GM12878 (cell line): Measurements from ENCODE around the gene HSPA4. TPM values are rescaled to one million over a fixed set of nuclear protein-coding genes. Genes with fewer than 3 reads are reported as not detected.

Source experiments
- ATAC-seq: fragments of 200-7000 bp; cut with Tn5 transposase; 3 replicates; pipeline ENCODE4 v1.9.1; 2020; ENCODE audit warnings: mild to moderate bottlenecking, moderate library complexity
- BruUV-seq: library from RNA; stranded (reverse); fragments of 400-500 nt; replicated peaks from 2 replicates; lab custom pipeline; 2021; lab: Mats Ljungman, UMichigan
- CTCF ChIA-PET: fragments of 300-600 bp; sonication (Branson Sonifier 250); formaldehyde crosslinking; extraction: SDS; loops from one replicate; lab custom pipeline; 2021; ENCODE audit warnings: inconsistent platforms; lab: Yijun Ruan, JAX
- POLR2A ChIA-PET: fragments of 350-600 bp; formaldehyde crosslinking; extraction: SDS; loops from one replicate; lab custom pipeline; 2021; ENCODE audit warnings: inconsistent platforms; lab: Charles Lee
- RAD21 ChIA-PET: fragments of 300-600 bp; sonication (Branson Sonifier 250); formaldehyde crosslinking; loops from one replicate; lab custom pipeline; 2023; ENCODE audit warnings: antibody characterized with exemption; ENCODE audit not compliant: unreplicated experiment; lab: Charles Lee
- SMC1A ChIA-PET: fragments of 300-600 bp; sonication (Branson Sonifier 250); formaldehyde crosslinking; loops from one replicate; lab custom pipeline; 2023; ENCODE audit not compliant: unreplicated experiment, uncharacterized antibody; lab: Charles Lee
- DNase-seq: peaks from one replicate; pipeline ENCODE4 v3.0.0-alpha.2; 2011; ENCODE audit warnings: low read depth, low spot score
- FAIRE-seq: peaks from 3 replicates; lab custom pipeline; 2011; peaks lifted over from hg19 to GRCh38; lab: Jason Lieb, UNC
- H2AFZ ChIP-seq: 2 replicates; pipeline ENCODE4 v1.6.0; 2011; ENCODE audit warnings: low read depth, low read length, control low read depth; ENCODE audit not compliant: control insufficient read depth
- H3K27ac ChIP-seq: 2 replicates; pipeline ENCODE4 v1.5.1; 2011; ENCODE audit warnings: control low read depth; ENCODE audit not compliant: control insufficient read depth, insufficient read depth
- H3K27me3 ChIP-seq, 2 experiments: replicated peaks in 1 of 2; 2 replicates each; pipeline versions ENCODE4 v1.6.0 to v1.6.1; 2011; ENCODE audit warnings: low read length in 1 of 2; ENCODE audit not compliant: control insufficient read depth in 2 of 2, insufficient read depth in 2 of 2
- H3K36me3 ChIP-seq, 2 experiments: 2 replicates each; pipeline ENCODE4 v1.5.1; 2011; ENCODE audit warnings: low read length in 1 of 2; ENCODE audit not compliant: control insufficient read depth in 2 of 2, insufficient read depth in 2 of 2
- H3K4me1 ChIP-seq: 2 replicates; pipeline ENCODE4 v1.6.1; 2011; ENCODE audit warnings: mild to moderate bottlenecking, low read length, moderate library complexity, mixed read lengths; ENCODE audit not compliant: control insufficient read depth, insufficient read depth
- H3K4me2 ChIP-seq: 2 replicates; pipeline ENCODE4 v1.6.0; 2011; ENCODE audit warnings: control low read depth; ENCODE audit not compliant: control insufficient read depth, insufficient read depth
- H3K4me3 ChIP-seq: fragments of 200-600 bp; sonication (generic); 2 replicates; pipeline ENCODE4 v1.5.1; 2016
- H3K79me2 ChIP-seq: 2 replicates; pipeline ENCODE4 v1.6.0; 2011; ENCODE audit warnings: low read length; ENCODE audit not compliant: control insufficient read depth, insufficient read depth
- H3K9ac ChIP-seq: 2 replicates; pipeline ENCODE4 v1.8.0; 2011; ENCODE audit warnings: low read length, control low read depth, mixed read lengths; ENCODE audit not compliant: control insufficient read depth, insufficient read depth
- H3K9me3 ChIP-seq: replicated peaks from 3 replicates; pipeline ENCODE4 v1.5.1; 2011; ENCODE audit warnings: mild to moderate bottlenecking, low read length; ENCODE audit not compliant: control insufficient read depth, insufficient read depth
- H4K20me1 ChIP-seq: 2 replicates; pipeline ENCODE4 v1.6.0; 2011; ENCODE audit not compliant: control insufficient read depth, insufficient read depth
- BCL11A ChIP-seq: IDR thresholded peaks from 2 replicates; pipeline ENCODE4 v1.6.1; 2011; ENCODE audit warnings: low read depth, low read length
- CBFB ChIP-seq: IDR thresholded peaks from 2 replicates; pipeline ENCODE4 v1.6.1; 2016; ENCODE audit warnings: antibody characterized with exemption, low read depth
- HDGF ChIP-seq: fragments of 450-650 bp; IDR thresholded peaks from 2 replicates; pipeline ENCODE4 v1.6.1; 2016; ENCODE audit warnings: antibody characterized with exemption
- IRF4 ChIP-seq: IDR thresholded peaks from 2 replicates; pipeline ENCODE4 v1.6.1; 2011; ENCODE audit warnings: low read depth, low read length
- JUND ChIP-seq: IDR thresholded peaks from 2 replicates; pipeline ENCODE4 v1.6.1; 2012; ENCODE audit warnings: low read depth, mild to moderate bottlenecking, low read length, improper control_type of control experiment, moderate library complexity
- NFIC ChIP-seq: IDR thresholded peaks from 2 replicates; pipeline ENCODE4 v1.6.1; 2012; ENCODE audit warnings: low read depth, mild to moderate bottlenecking, inconsistent platforms, low read length, moderate library complexity
- TAF1 ChIP-seq: IDR thresholded peaks from 2 replicates; pipeline ENCODE4 v1.6.1; 2011; ENCODE audit warnings: mild to moderate bottlenecking, low read depth, low read length, borderline replicate concordance
- USF1 ChIP-seq: IDR thresholded peaks from 2 replicates; pipeline ENCODE4 v1.6.1; 2011; ENCODE audit warnings: borderline replicate concordance, low read depth, mild to moderate bottlenecking, moderate library complexity, mixed read lengths, low read length; ENCODE audit not compliant: insufficient read depth; ENCODE audit errors: extremely low read length
- ZBTB11 ChIP-seq: fragments of 450-650 bp; formaldehyde crosslinking; IDR thresholded peaks from 2 replicates; pipeline ENCODE4 v1.5.0; 2022; ENCODE audit warnings: mild to moderate bottlenecking, missing genetic modification characterization
- WGBS: methylation state at CpG from one replicate; pipeline ENCODE4 v1.1.6; 2016; ENCODE audit warnings: low lambda C conversion rate; ENCODE audit not compliant: insufficient replicate concordance, insufficient coverage; ENCODE audit errors: missing lambda C conversion rate; 5-methylcytosine and 5-hydroxymethylcytosine counted together
- in situ Hi-C: fragments of 300-500 bp; cut with MboI; formaldehyde crosslinking; loops from 9 replicates; pipeline ENCODE4 v1.14.3; 2018; ENCODE audit warnings: mixed read lengths
- intact Hi-C: fragments of 100-400 bp; cut with micrococcal nuclease; formaldehyde crosslinking; loops from one replicate; pipeline ENCODE4 v1.14.2; 2022; ENCODE audit not compliant: unreplicated experiment
- polyA plus RNA-seq, 11 experiments: library from polyadenylated mRNA; depleted of rRNA in 4 of 11; unstranded in 6 of 11; stranded (reverse) in 5 of 11; fragments of >200 nt; fragmentation: Nextera tagmentation in 4 of 11; fragmentation: Illumina TruSeq in 1 of 11; extraction: Ambion mirVana in 4 of 11; extraction: Trizol in 1 of 11; gene quantifications; 1 replicate in 1 of 11; 2 replicates in 10 of 11; pipeline versions ENCODE4 v1.2.1 to v1.2.3, GENCODE V29; 2011 to 2016; ENCODE audit warnings: inconsistent platforms in 2 of 11, missing spikeins in 2 of 11, low read depth in 1 of 11
- total RNA-seq, 4 experiments: library from RNA; depleted of rRNA in 3 of 4; stranded (reverse); fragments of >200 nt in 3 of 4; fragmentation: Illumina TruSeq in 1 of 4; extraction: Trizol in 1 of 4; gene quantifications; 2 replicates each; pipeline versions ENCODE4 v1.2.1 to v1.2.3, GENCODE V29; 2013 to 2021
- TF ChIP-seq, protein P1 (sequence below): fragments of 450-650 bp; IDR thresholded peaks from 2 replicates; pipeline ENCODE4 v1.6.1; 2018; ENCODE audit warnings: mild to moderate bottlenecking, low read depth, moderate library complexity; ENCODE audit not compliant: partially characterized antibody
- TF ChIP-seq, protein P2 (sequence below): fragments of 450-650 bp; IDR thresholded peaks from 2 replicates; pipeline ENCODE4 v1.6.1; 2017; ENCODE audit warnings: mild to moderate bottlenecking

HSPA4 gene
- total and polyA plus RNA-seq, 10 of the 15 experiments (the other 5 are each of a cell fraction or from before 2014, with no cell fraction given): 61.6 to 234 (median 116) TPM

DNA sequence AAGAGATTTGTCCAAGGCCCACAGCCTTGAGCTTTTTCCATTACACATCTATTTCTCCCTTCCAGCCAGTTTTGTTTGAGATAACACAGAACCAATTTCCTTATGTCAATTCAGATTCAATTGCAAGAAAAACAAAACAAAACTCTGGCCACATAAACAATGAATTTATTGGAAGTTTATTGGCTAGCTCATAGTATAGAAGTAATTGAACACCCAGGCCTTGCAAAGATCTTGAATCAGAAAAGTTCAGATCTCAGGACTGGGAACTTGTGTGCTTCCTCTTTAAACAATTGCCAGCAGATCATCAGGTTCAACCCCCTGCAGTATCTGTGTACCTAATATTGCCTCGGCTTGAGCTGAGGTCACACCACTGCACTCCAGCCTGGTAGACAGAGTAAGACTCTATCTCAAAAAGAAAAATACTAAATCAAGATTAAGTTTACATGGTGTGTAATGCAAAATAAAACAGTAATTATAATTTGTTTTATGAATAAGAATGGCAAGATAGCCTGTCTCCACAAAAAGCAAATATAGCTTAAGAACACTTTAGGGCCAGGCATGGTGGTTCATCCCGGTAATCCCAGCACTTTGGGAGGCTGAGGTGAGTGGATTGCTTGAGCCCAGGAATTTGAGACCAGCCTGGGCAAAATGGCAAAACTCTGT is 21.3 kb upstream of the HSPA4 start:
- TF ChIP-seq USF1 (no peak), JUND (no peak), CBFB (no peak), BCL11A (no peak), ZBTB11 (CRISPR knock-in tag) (no peak), IRF4 (no peak), HDGF (no peak), TAF1 (no peak), NFIC (no peak)
- TF ChIP-seq, protein P1, sequence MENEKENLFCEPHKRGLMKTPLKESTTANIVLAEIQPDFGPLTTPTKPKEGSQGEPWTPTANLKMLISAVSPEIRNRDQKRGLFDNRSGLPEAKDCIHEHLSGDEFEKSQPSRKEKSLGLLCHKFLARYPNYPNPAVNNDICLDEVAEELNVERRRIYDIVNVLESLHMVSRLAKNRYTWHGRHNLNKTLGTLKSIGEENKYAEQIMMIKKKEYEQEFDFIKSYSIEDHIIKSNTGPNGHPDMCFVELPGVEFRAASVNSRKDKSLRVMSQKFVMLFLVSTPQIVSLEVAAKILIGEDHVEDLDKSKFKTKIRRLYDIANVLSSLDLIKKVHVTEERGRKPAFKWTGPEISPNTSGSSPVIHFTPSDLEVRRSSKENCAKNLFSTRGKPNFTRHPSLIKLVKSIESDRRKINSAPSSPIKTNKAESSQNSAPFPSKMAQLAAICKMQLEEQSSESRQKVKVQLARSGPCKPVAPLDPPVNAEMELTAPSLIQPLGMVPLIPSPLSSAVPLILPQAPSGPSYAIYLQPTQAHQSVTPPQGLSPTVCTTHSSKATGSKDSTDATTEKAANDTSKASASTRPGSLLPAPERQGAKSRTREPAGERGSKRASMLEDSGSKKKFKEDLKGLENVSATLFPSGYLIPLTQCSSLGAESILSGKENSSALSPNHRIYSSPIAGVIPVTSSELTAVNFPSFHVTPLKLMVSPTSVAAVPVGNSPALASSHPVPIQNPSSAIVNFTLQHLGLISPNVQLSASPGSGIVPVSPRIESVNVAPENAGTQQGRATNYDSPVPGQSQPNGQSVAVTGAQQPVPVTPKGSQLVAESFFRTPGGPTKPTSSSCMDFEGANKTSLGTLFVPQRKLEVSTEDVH: no peak
- TF ChIP-seq, protein P2, sequence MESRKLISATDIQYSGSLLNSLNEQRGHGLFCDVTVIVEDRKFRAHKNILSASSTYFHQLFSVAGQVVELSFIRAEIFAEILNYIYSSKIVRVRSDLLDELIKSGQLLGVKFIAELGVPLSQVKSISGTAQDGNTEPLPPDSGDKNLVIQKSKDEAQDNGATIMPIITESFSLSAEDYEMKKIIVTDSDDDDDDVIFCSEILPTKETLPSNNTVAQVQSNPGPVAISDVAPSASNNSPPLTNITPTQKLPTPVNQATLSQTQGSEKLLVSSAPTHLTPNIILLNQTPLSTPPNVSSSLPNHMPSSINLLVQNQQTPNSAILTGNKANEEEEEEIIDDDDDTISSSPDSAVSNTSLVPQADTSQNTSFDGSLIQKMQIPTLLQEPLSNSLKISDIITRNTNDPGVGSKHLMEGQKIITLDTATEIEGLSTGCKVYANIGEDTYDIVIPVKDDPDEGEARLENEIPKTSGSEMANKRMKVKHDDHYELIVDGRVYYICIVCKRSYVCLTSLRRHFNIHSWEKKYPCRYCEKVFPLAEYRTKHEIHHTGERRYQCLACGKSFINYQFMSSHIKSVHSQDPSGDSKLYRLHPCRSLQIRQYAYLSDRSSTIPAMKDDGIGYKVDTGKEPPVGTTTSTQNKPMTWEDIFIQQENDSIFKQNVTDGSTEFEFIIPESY: no peak
- DNase-seq (no peak), FAIRE-seq (no peak), ATAC-seq (no peak)
- Histone ChIP-seq H3K36me3 (no peaks in the 10 kb centered on the region), H3K27ac (no peak overlapping the region), H3K4me3 (no peak overlapping the region), H3K9me3 (no peaks in the 10 kb centered on the region), H3K4me2 (no peak overlapping the region), H3K4me1 (peaks cover 11% of the 10 kb centered on the region), H4K20me1 (no peaks in the 10 kb centered on the region), H3K9ac (no peak overlapping the region), H2AFZ (peak overlapping the region; percentile 44; the same call in 1 of the 2 replicates), H3K27me3 (no peaks in the 10 kb centered on the region), H3K79me2 (peaks cover 4% of the 10 kb centered on the region)
- CTCF ChIA-PET: interaction anchor here (0.7 kb wide), 1 partner anchor 12 kb away, joined by 3 read pairs; no protein-coding TSS in a partner anchor
- no TSS peak for BruUV-seq
- RAD21 ChIA-PET: no interaction called here
- POLR2A ChIA-PET: interaction anchor here (0.8 to 1.2 kb wide), 3 partner anchors 9 to 68 kb away, joined by 3 to 5 read pairs (median 4); partner anchors contain the start of gene HSPA4
- 48% methylated on average over 2 of the region's 2 CpGs for WGBS
- in situ Hi-C loops: no loop called here
- SMC1A ChIA-PET: interaction anchor here (0.8 to 1.2 kb wide), 2 partner anchors 9 to 26 kb away, joined by 3 read pairs; no protein-coding TSS in a partner anchor
- intact Hi-C loops: no loop called here
